GM21381 (cell line): Measurements from ENCODE around the gene MIF.
"Not testable (repeated sequence)": the region's sequence is repeated elsewhere in the genome, so short reads cannot be mapped to it uniquely, and the experiment has no call there.

Source experiments
- ATAC-seq: cut with Tn5 transposase; IDR thresholded peaks from one replicate; pipeline ENCODE4 v1.9.1; 2021; ENCODE audit warnings: mild to moderate bottlenecking, moderate library complexity; ENCODE audit not compliant: unreplicated experiment

The MIF gene

GRCh38 chr22:23893945-23894709 is at the start of gene MIF:
TSS of gene MIF (plus strand) at chr22:23894383. CDS start at chr22:23894475, 92 bp downstream.
- peak; percentile 77 for ATAC-seq

- ATAC-seq: no peak
These were observed 49.4 kb upstream of the MIF start for GRCh38 chr22:23844739-23845202.

- no peak for ATAC-seq
These were observed 48.7 kb upstream of the MIF start for GRCh38 chr22:23845265-23846080.

- no peak for ATAC-seq
These were observed 48.1 kb upstream of the MIF start for GRCh38 chr22:23846081-23846469.

GRCh38 chr22:23847310-23847920 is 46.8 kb upstream of the MIF start:
- ATAC-seq: no peak

GRCh38 chr22:23847991-23848864 is 46.0 kb upstream of the MIF start:
- ATAC-seq: no peak

GRCh38 chr22:23849009-23850006 is 44.9 kb upstream of the MIF start:
- ATAC-seq: no peak

- peak; percentile 63 for ATAC-seq
These were observed 44.0 kb upstream of the MIF start for GRCh38 chr22:23850136-23850611.

- peak; percentile 40 for ATAC-seq
These were observed 37.2 kb upstream of the MIF start for GRCh38 chr22:23856721-23857605.

GRCh38 chr22:23857606-23858483 is 36.3 kb upstream of the MIF start, which contains the start of gene SLC2A11:
TSS of gene SLC2A11 (plus strand) at chr22:23857875. CDS start at chr22:23858000, 125 bp downstream.
- peak; percentile 94 for ATAC-seq

GRCh38 chr22:23858484-23858815 is 35.7 kb upstream of the MIF start:
- no peak for ATAC-seq

GRCh38 chr22:23859201-23859600 is 35.0 kb upstream of the MIF start:
- no peak for ATAC-seq

GRCh38 chr22:23860187-23860586 is 34.0 kb upstream of the MIF start:
- ATAC-seq: not testable (repeated sequence)

GRCh38 chr22:23862103-23862502 is 32.1 kb upstream of the MIF start:
- ATAC-seq: no peak

GRCh38 chr22:23864499-23865154 is 29.6 kb upstream of the MIF start:
- ATAC-seq: not testable (repeated sequence)

- ATAC-seq: no peak
These were observed 25.6 kb upstream of the MIF start for GRCh38 chr22:23868580-23868979.

- ATAC-seq: no peak
These were observed 19.3 kb upstream of the MIF start for GRCh38 chr22:23874871-23875270.
